WTC11 (cell line): ENCODE data around the gene SESTD1. TPM values are rescaled to one million over a fixed set of nuclear protein-coding genes. Genes with fewer than 3 reads are reported as not detected.

ENCODE experiments used
- ATAC-seq: fragments of 200-7000 bp; cut with Tn5 transposase; 2 replicates; pipeline ENCODE4 v1.10.0; 2021; ENCODE audit warnings: mild to moderate bottlenecking, moderate library complexity
- CTCF ChIA-PET: fragments of 300-600 bp; sonication (Branson Sonifier 250); formaldehyde crosslinking; loops from one replicate; lab custom pipeline; 2021; ENCODE audit warnings: antibody characterized with exemption; lab: Charles Lee
- POLR2A ChIA-PET: fragments of 350-600 bp; sonication (Branson Sonifier 250); formaldehyde crosslinking; loops from one replicate; lab custom pipeline; 2021; ENCODE audit warnings: antibody characterized with exemption; lab: Charles Lee
- DNase-seq: peaks from one replicate; pipeline ENCODE4 v3.0.0; 2021; ENCODE audit warnings: low spot score
- H3K27ac Mint-ChIP-seq: 2 replicates; pipeline ENCODE4 v1.8.0; 2021; ENCODE audit warnings: mixed read lengths
- H3K27me3 Mint-ChIP-seq: 2 replicates; pipeline ENCODE4 v1.8.0; 2021; ENCODE audit warnings: low read depth, mild to moderate bottlenecking, moderate library complexity, mixed read lengths
- H3K36me3 Mint-ChIP-seq: 2 replicates; pipeline ENCODE4 v1.8.0; 2021; ENCODE audit warnings: mixed read lengths
- H3K4me1 Mint-ChIP-seq: 2 replicates; pipeline ENCODE4 v1.8.0; 2022; ENCODE audit warnings: mixed read lengths
- H3K4me3 Mint-ChIP-seq: 2 replicates; pipeline ENCODE4 v1.8.0; 2021; ENCODE audit warnings: mild to moderate bottlenecking, moderate library complexity, mixed read lengths
- H3K9me3 Mint-ChIP-seq: 2 replicates; pipeline ENCODE4 v1.8.0; 2021; ENCODE audit warnings: mixed read lengths
- CBFB ChIP-seq: sonication (generic); formaldehyde crosslinking; IDR thresholded peaks from 2 replicates; pipeline ENCODE4 v1.8.1; 2022; ENCODE audit warnings: mild to moderate bottlenecking, low read depth, missing genetic modification reagents
- CREB1 ChIP-seq: sonication (generic); formaldehyde crosslinking; IDR thresholded peaks from 2 replicates; pipeline ENCODE4 v1.8.0; 2023; ENCODE audit warnings: mild to moderate bottlenecking, missing genetic modification reagents
- FOXJ3 ChIP-seq: sonication (generic); formaldehyde crosslinking; IDR thresholded peaks from 2 replicates; pipeline ENCODE4 v1.9.0; 2021; ENCODE audit warnings: missing genetic modification reagents, mild to moderate bottlenecking, borderline replicate concordance
- GABPB1 ChIP-seq: sonication (generic); formaldehyde crosslinking; IDR thresholded peaks from 2 replicates; pipeline ENCODE4 v1.8.1; 2023; ENCODE audit warnings: mild to moderate bottlenecking, missing genetic modification reagents
- GRHL2 ChIP-seq: fragments of 250-450 bp; sonication (Bioruptor Pico); IDR thresholded peaks from 2 replicates; pipeline ENCODE4 v1.8.0; 2022; ENCODE audit warnings: mild to moderate bottlenecking, moderate library complexity; ENCODE audit not compliant: insufficient replicate concordance, severe bottlenecking
- JAZF1 ChIP-seq: fragments of 250-450 bp; sonication (Bioruptor Pico); IDR thresholded peaks from 2 replicates; pipeline ENCODE4 v1.9.0; 2021; ENCODE audit warnings: moderate library complexity, mild to moderate bottlenecking, inconsistent platforms
- MXD4 ChIP-seq: fragments of 250-450 bp; sonication (Bioruptor Pico); IDR thresholded peaks from 2 replicates; pipeline ENCODE4 v1.8.0; 2021; ENCODE audit warnings: mild to moderate bottlenecking, moderate library complexity, borderline replicate concordance
- NR2C2 ChIP-seq: sonication (generic); formaldehyde crosslinking; IDR thresholded peaks from 2 replicates; pipeline ENCODE4 v1.8.0; 2022; ENCODE audit warnings: mild to moderate bottlenecking, missing genetic modification reagents
- OVOL2 ChIP-seq: fragments of 250-450 bp; sonication (Bioruptor Pico); IDR thresholded peaks from 2 replicates; pipeline ENCODE4 v1.9.0; 2021; ENCODE audit warnings: mild to moderate bottlenecking, borderline replicate concordance
- RELA ChIP-seq: sonication (generic); formaldehyde crosslinking; IDR thresholded peaks from 2 replicates; pipeline ENCODE4 v1.8.1; 2022; ENCODE audit warnings: missing genetic modification reagents, mild to moderate bottlenecking, borderline replicate concordance
- SMAD4 ChIP-seq: sonication (generic); formaldehyde crosslinking; IDR thresholded peaks from 2 replicates; pipeline ENCODE4 v1.8.0; 2022; ENCODE audit warnings: mild to moderate bottlenecking, missing genetic modification reagents
- STAT6 ChIP-seq: sonication (generic); formaldehyde crosslinking; conservative IDR thresholded peaks from 2 replicates; pipeline ENCODE4 v1.8.1; 2023; ENCODE audit warnings: mild to moderate bottlenecking, low read depth, missing genetic modification reagents, moderate library complexity
- ZBTB21 ChIP-seq: sonication (generic); formaldehyde crosslinking; IDR thresholded peaks from 2 replicates; pipeline ENCODE4 v1.8.1; 2023; ENCODE audit warnings: mild to moderate bottlenecking, missing genetic modification reagents, borderline replicate concordance
- ZMAT4 ChIP-seq: fragments of 250-450 bp; sonication (Bioruptor Pico); IDR thresholded peaks from 2 replicates; pipeline ENCODE4 v1.9.0; 2021; ENCODE audit warnings: mild to moderate bottlenecking
- ZNF671 ChIP-seq: fragments of 250-450 bp; sonication (Bioruptor Pico); IDR thresholded peaks from 2 replicates; pipeline ENCODE4 v1.8.0; 2021; ENCODE audit warnings: mild to moderate bottlenecking
- total RNA-seq: library from RNA; stranded (reverse); gene quantifications from 3 replicates; pipeline ENCODE4 v1.2.3, GENCODE V29; 2021
- TF ChIP-seq, protein P1 (sequence below): sonication (generic); formaldehyde crosslinking; IDR thresholded peaks from 2 replicates; pipeline ENCODE4 v1.8.1; 2023; ENCODE audit warnings: mild to moderate bottlenecking, missing genetic modification reagents, moderate library complexity
- TF ChIP-seq, protein P2 (sequence below): sonication (generic); formaldehyde crosslinking; IDR thresholded peaks from 2 replicates; pipeline ENCODE4 v1.8.0; 2022; ENCODE audit warnings: mild to moderate bottlenecking, missing genetic modification reagents
- TF ChIP-seq, protein P3 (sequence below): fragments of 250-450 bp; sonication (Bioruptor Pico); IDR thresholded peaks from 2 replicates; pipeline ENCODE4 v1.9.0; 2021; ENCODE audit warnings: moderate library complexity, mild to moderate bottlenecking, inconsistent platforms, borderline replicate concordance
- TF ChIP-seq, protein P4 (sequence below): sonication (generic); formaldehyde crosslinking; IDR thresholded peaks from 2 replicates; pipeline ENCODE4 v1.8.0; 2022; ENCODE audit warnings: mild to moderate bottlenecking, missing genetic modification reagents
- TF ChIP-seq, protein P5 (sequence below): sonication (generic); formaldehyde crosslinking; IDR thresholded peaks from 2 replicates; pipeline ENCODE4 v1.8.1; 2023; ENCODE audit warnings: mild to moderate bottlenecking, moderate library complexity, missing genetic modification reagents

Gene SESTD1
- total RNA-seq, 1 experiment from 2014 or later, result 59.9 TPM

DNA sequence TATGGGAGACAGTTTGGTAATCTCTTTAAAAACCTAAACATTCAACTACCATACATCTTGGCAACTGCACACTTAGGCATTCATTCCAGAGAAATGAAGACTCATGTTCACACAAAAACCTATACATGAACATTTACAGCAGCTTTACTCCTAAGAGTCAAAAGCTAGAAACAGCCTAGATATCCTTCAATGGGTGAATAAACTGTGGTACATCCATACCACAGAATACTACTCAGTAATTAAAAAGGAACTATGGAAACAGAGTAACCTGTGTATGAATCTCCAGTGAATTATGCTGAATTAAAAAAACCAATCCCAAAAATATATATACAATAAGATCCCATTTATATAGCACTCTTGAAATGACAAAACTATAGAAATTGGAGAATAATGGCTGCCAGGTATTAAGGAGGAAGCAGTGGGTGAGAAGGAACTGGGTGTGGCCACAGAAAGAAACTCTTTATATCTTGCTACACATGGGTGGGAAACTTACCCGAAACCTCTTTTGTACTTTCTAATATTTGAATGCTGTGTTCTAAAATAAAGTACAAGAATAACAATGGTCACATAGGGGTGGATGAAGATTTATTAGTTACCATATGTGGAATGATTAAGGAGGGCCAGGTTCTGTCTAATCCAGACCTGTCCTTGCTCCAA is 13.7 kb downstream of the SESTD1 start (continued):
- TF ChIP-seq, protein P1, sequence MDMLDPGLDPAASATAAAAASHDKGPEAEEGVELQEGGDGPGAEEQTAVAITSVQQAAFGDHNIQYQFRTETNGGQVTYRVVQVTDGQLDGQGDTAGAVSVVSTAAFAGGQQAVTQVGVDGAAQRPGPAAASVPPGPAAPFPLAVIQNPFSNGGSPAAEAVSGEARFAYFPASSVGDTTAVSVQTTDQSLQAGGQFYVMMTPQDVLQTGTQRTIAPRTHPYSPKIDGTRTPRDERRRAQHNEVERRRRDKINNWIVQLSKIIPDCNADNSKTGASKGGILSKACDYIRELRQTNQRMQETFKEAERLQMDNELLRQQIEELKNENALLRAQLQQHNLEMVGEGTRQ (CRISPR knock-in tag), result no peak
- TF ChIP-seq OVOL2, result no peak

DNA sequence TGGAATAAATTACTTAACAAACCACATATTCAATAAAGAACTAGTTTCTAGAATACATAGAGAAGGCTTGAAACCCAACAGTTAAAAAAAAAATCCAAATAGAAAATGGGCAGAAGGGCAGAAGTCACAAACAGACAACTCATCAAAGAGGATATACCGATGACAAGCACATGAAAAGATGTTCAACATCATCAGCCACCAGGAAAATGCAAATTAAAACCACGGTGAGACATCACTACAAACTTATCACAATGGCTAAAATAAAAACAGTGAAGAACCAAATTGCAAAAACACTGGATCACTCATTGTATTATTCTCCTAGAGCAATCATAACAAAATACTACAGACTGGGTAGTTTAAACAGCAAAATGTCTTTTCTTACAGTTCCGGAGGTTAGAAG is 14.5 kb downstream of the SESTD1 start:
- TF ChIP-seq GRHL2 (CRISPR knock-in tag) (no peak), ZBTB21 (no peak), CREB1 (CRISPR knock-in tag) (no peak), FOXJ3 (no peak), SMAD4 (CRISPR knock-in tag) (no peak), NR2C2 (CRISPR knock-in tag) (no peak), CBFB (no peak), MXD4 (no peak), GABPB1 (no peak), RELA (CRISPR knock-in tag) (no peak), ZNF671 (CRISPR knock-in tag) (no peak), STAT6 (no peak)
- TF ChIP-seq, protein P2, sequence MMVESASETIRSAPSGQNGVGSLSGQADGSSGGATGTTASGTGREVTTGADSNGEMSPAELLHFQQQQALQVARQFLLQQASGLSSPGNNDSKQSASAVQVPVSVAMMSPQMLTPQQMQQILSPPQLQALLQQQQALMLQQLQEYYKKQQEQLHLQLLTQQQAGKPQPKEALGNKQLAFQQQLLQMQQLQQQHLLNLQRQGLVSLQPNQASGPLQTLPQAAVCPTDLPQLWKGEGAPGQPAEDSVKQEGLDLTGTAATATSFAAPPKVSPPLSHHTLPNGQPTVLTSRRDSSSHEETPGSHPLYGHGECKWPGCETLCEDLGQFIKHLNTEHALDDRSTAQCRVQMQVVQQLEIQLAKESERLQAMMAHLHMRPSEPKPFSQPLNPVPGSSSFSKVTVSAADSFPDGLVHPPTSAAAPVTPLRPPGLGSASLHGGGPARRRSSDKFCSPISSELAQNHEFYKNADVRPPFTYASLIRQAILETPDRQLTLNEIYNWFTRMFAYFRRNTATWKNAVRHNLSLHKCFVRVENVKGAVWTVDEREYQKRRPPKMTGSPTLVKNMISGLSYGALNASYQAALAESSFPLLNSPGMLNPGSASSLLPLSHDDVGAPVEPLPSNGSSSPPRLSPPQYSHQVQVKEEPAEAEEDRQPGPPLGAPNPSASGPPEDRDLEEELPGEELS (CRISPR knock-in tag), result no peak
- TF ChIP-seq, protein P3, sequence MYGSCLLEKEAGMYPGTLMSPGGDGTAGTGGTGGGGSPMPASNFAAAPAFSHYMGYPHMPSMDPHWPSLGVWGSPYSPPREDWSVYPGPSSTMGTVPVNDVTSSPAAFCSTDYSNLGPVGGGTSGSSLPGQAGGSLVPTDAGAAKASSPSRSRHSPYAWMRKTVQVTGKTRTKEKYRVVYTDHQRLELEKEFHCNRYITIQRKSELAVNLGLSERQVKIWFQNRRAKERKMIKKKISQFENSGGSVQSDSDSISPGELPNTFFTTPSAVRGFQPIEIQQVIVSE, result no peak
- TF ChIP-seq, protein P4, sequence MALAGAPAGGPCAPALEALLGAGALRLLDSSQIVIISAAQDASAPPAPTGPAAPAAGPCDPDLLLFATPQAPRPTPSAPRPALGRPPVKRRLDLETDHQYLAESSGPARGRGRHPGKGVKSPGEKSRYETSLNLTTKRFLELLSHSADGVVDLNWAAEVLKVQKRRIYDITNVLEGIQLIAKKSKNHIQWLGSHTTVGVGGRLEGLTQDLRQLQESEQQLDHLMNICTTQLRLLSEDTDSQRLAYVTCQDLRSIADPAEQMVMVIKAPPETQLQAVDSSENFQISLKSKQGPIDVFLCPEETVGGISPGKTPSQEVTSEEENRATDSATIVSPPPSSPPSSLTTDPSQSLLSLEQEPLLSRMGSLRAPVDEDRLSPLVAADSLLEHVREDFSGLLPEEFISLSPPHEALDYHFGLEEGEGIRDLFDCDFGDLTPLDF, result no peak
- peaks cover 24% of the 10 kb centered on the region for H3K4me1 Mint-ChIP-seq
- ATAC-seq (no peak), DNase-seq (no peak)
- ChIA-PET CTCF (no interaction called here), POLR2A (no interaction called here)
- H3K36me3 Mint-ChIP-seq, result peaks cover 12% of the 10 kb centered on the region
- no peak overlapping the region; the same call in 1 of the 2 replicates for H3K27ac Mint-ChIP-seq
- H3K4me3 Mint-ChIP-seq, result no peak overlapping the region
- peaks cover 14% of the 10 kb centered on the region for H3K9me3 Mint-ChIP-seq
- H3K27me3 Mint-ChIP-seq, result no peaks in the 10 kb centered on the region

GRCh38 chr2:179248024-179248348 is 16.6 kb downstream of the SESTD1 start:
- Mint-ChIP-seq H3K4me1 (peaks cover 14% of the 10 kb centered on the region), H3K27me3 (no peaks in the 10 kb centered on the region), H3K36me3 (peaks cover 12% of the 10 kb centered on the region), H3K9me3 (peaks cover 19% of the 10 kb centered on the region), H3K27ac (no peak overlapping the region), H3K4me3 (no peak overlapping the region)
- ChIA-PET POLR2A (no interaction called here), CTCF (no interaction called here)
- TF ChIP-seq ZMAT4 (no peak), JAZF1 (CRISPR knock-in tag) (no peak)
- TF ChIP-seq, protein P5, sequence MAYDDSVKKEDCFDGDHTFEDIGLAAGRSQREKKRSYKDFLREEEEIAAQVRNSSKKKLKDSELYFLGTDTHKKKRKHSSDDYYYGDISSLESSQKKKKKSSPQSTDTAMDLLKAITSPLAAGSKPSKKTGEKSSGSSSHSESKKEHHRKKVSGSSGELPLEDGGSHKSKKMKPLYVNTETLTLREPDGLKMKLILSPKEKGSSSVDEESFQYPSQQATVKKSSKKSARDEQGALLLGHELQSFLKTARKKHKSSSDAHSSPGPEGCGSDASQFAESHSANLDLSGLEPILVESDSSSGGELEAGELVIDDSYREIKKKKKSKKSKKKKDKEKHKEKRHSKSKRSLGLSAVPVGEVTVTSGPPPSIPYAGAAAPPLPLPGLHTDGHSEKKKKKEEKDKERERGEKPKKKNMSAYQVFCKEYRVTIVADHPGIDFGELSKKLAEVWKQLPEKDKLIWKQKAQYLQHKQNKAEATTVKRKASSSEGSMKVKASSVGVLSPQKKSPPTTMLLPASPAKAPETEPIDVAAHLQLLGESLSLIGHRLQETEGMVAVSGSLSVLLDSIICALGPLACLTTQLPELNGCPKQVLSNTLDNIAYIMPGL (CRISPR knock-in tag), result no peak
- no peak for DNase-seq
- ATAC-seq, result no peak
